Dermis blood vessel endothelial cell (primary cell): Measurements from ENCODE around the gene PSENEN. TPM values are rescaled to one million over a fixed set of nuclear protein-coding genes. Genes with fewer than 3 reads are reported as not detected.
"Not testable (repeated sequence)": the region's sequence is repeated elsewhere in the genome, so short reads cannot be mapped to it uniquely, and the experiment has no call there.

ENCODE experiments used
- DNase-seq: peaks from one replicate; pipeline ENCODE4 v3.0.0; 2010
- total RNA-seq: library from RNA; depleted of rRNA; stranded (reverse); fragments of >200 nt; gene quantifications from 2 replicates; pipeline ENCODE4 v1.2.3, GENCODE V29; 2014

The PSENEN gene
- total RNA-seq, 1 donor from 2014 or later, result 15.1 TPM

- no peak for DNase-seq
Measured at GRCh38 chr19:35789978-35790944, 44.8 kb downstream of the PSENEN start.

GRCh38 chr19:35790981-35791813 lies 45.7 kb downstream of the PSENEN start:
- DNase-seq, result peak; percentile 7

- no peak for DNase-seq
Measured at GRCh38 chr19:35791814-35792279, 46.4 kb downstream of the PSENEN start.

- no peak for DNase-seq
Measured at GRCh38 chr19:35792312-35792711, 46.9 kb downstream of the PSENEN start.

DNA sequence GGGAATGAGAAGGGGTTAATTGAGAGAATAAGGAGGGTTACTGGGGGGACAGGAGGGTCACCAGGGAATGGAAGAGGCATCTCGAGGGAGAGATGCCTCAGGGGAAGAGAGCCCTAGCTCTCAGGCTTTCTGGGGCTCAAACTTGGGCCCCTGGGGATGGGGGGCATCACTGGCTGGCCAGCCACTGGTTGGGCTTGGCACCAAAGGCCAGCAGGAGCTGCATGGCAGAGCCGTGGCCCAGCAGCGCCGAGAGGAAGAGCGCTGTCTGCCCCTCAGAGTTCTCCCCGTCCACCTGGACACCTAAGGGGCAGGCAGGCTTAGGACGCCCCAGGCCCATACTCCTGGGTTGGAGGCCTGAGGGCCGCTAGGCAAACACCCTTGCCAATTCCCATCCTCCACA lies 47.4 kb downstream of the PSENEN start:
- no peak for DNase-seq

GRCh38 chr19:35793381-35794165 lies 48.1 kb downstream of the PSENEN start:
- no peak for DNase-seq

DNA sequence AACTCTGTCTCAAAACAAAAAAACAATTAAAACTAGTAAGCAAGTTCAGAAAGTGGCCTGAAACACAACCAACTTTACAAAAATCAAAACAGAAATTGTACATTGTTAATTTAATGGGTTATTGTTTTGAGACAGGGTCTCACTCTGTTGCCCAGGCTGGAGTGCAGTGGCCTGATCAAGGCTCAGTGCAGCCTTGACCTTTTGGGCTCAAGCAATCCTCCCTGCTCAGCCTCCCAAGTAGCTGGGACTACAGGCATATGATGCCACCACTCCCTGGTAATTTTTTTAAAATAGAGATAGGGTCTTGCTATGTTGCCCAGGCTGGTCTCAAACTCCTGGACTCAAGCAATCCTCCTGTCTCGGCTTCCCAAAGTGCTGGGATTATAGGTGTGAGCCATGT lies 50.1 kb downstream of the PSENEN start:
- not testable (repeated sequence) for DNase-seq

Other genes with a start within 250 kb of the PSENEN start
- gene DMKN, start 232.0 kb upstream of the PSENEN start, total RNA-seq, result 0.34 TPM in 1 of 2 replicates, not detected in the other
- 0.09 TPM in 1 of 2 replicates, not detected in the other for gene SBSN, start 217.3 kb upstream of the PSENEN start, total RNA-seq
- not detected in 2 replicates for gene GAPDHS, start 212.2 kb upstream of the PSENEN start, total RNA-seq
- 57.4 and 68.8 TPM in 2 replicates for gene TMEM147, start 200.0 kb upstream of the PSENEN start, total RNA-seq
- not detected in 2 replicates for gene ATP4A, start 182.0 kb upstream of the PSENEN start, total RNA-seq
- gene PMIS2, start 159.5 kb upstream of the PSENEN start, total RNA-seq, result not detected in 2 replicates
- 4.8 and 11.1 TPM in 2 replicates for gene HAUS5, start 132.9 kb upstream of the PSENEN start, total RNA-seq
- 45.4 and 47.6 TPM in 2 replicates for gene RBM42, start 116.6 kb upstream of the PSENEN start, total RNA-seq
- 0.09 and 0.17 TPM in 2 replicates for gene ETV2, start 103.9 kb upstream of the PSENEN start, total RNA-seq
- gene COX6B1, start 97.3 kb upstream of the PSENEN start, total RNA-seq, result 236 and 493 TPM in 2 replicates
- 0.09 TPM in 1 of 2 replicates, not detected in the other for gene UPK1A, start 79.1 kb upstream of the PSENEN start, total RNA-seq
- not detected in 2 replicates for gene ZBTB32, start 41.1 kb upstream of the PSENEN start, total RNA-seq
- gene KMT2B, start 27.6 kb upstream of the PSENEN start, total RNA-seq, result 7.3 and 15.4 TPM in 2 replicates
- gene IGFLR1, start 3.2 kb upstream of the PSENEN start, total RNA-seq, result 1.9 and 2.2 TPM in 2 replicates
- gene U2AF1L4, start 233 bp upstream of the PSENEN start, total RNA-seq, result 2.9 and 7.8 TPM in 2 replicates
- 4.7 and 8.2 TPM in 2 replicates for gene LIN37, start 2.9 kb downstream of the PSENEN start, total RNA-seq
- 0.17 and 1.2 TPM in 2 replicates for gene HSPB6, start 11.4 kb downstream of the PSENEN start, total RNA-seq
- gene PROSER3, start 12.5 kb downstream of the PSENEN start, total RNA-seq, result 3.3 and 3.7 TPM in 2 replicates
- 4.7 and 4.8 TPM in 2 replicates for gene ARHGAP33, start 29.9 kb downstream of the PSENEN start, total RNA-seq
- gene PRODH2, start 67.2 kb downstream of the PSENEN start, total RNA-seq, result not detected in 2 replicates
- not detected in 2 replicates for gene NPHS1, start 106.9 kb downstream of the PSENEN start, total RNA-seq
- not detected in 2 replicates for gene KIRREL2, start 111.3 kb downstream of the PSENEN start, total RNA-seq
- 1.9 and 2.5 TPM in 2 replicates for gene APLP1, start 122.9 kb downstream of the PSENEN start, total RNA-seq
- 2.7 and 3.2 TPM in 2 replicates for gene NFKBID, start 154.9 kb downstream of the PSENEN start, total RNA-seq
- 0.19 TPM in 1 of 2 replicates, not detected in the other for gene HCST, start 156.9 kb downstream of the PSENEN start, total RNA-seq
- gene TYROBP, start 162.6 kb downstream of the PSENEN start, total RNA-seq, result not detected in 2 replicates
- gene LRFN3, start 190.7 kb downstream of the PSENEN start, total RNA-seq, result 3.6 and 3.7 TPM in 2 replicates
- 10.1 and 19.6 TPM in 2 replicates for gene SDHAF1, start 249.5 kb downstream of the PSENEN start, total RNA-seq